IPS DF 19.7 (cell line): ENCODE results near the gene ACAT1.
"Not testable (repeated sequence)": the region's sequence is repeated elsewhere in the genome, so short reads cannot be mapped to it uniquely, and the experiment has no call there.

Experiments used
- DNase-seq: peaks from one replicate; pipeline ENCODE4 v3.0.0-alpha.2; 2013; ENCODE audit warnings: low read depth, low spot score

Gene ACAT1

DNA sequence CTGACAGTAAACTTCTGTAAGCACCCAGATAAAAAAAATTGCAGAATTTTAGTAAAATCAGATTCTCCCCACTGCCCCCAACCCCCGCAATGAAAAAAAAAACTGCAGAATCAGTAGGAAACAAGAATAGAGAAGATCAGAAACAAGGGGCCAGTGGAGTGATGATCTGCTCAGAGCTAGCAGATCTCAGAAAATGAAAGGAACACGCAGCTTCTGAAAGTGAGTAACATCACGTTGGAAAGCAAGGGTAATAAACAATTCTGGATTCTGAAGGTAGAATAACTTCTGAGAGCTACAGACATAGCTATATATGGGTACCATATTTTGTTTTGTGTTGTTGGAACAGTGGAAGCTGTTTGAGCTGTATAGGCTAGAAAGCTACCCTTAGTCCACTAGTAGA lies 23.2 kb downstream of the ACAT1 start:
- DNase-seq, result no peak

DNA sequence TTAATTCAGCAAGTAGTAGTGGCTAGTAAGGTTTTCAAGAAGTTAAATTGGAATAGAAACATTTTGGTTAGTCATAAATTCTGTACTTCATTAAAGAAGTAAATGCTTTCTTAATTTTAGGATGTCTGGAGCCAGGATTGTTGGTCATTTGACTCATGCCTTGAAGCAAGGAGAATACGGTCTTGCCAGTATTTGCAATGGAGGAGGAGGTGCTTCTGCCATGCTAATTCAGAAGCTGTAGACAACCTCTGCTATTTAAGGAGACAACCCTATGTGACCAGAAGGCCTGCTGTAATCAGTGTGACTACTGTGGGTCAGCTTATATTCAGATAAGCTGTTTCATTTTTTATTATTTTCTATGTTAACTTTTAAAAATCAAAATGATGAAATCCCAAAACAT lies 25.8 kb downstream of the ACAT1 start:
- DNase-seq, result no peak

DNA sequence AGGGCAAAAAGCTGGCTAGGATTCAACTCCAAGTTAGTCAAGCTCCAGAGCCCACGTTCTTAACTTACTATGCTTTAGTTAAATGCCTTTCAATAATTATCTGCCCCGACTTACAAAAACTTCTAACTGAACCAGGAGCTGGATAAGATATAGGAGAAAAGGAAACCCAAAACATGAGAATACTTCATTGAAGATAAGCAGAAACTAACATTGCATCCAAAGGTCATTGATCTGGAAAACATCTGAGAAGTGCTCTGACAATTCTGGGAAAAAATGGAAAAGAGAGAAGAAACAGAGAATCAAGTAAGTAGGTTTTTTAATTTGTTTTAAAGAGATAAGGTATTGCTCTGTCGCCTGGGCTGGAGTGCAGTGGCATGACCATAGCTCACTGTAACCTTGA lies 27.2 kb downstream of the ACAT1 start:
- no peak for DNase-seq

DNA sequence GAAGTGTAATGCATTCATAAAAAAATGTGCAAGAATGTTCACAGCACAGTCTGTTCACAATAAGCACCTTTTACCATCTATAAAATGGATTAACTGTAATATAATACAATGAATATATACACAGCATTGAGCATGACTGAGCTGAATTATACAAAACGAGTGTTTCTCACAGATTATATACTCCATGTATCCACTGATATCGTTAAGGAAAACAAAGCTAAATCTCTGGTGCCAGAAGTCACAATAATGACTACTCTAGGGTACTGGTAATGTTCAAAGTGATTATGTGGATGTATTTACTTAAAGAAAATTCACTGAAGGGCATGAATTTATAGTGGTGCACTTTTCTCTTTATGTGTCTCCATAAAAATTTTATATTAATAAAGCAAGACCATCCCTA lies 33.2 kb downstream of the ACAT1 start:
- no peak for DNase-seq

DNA sequence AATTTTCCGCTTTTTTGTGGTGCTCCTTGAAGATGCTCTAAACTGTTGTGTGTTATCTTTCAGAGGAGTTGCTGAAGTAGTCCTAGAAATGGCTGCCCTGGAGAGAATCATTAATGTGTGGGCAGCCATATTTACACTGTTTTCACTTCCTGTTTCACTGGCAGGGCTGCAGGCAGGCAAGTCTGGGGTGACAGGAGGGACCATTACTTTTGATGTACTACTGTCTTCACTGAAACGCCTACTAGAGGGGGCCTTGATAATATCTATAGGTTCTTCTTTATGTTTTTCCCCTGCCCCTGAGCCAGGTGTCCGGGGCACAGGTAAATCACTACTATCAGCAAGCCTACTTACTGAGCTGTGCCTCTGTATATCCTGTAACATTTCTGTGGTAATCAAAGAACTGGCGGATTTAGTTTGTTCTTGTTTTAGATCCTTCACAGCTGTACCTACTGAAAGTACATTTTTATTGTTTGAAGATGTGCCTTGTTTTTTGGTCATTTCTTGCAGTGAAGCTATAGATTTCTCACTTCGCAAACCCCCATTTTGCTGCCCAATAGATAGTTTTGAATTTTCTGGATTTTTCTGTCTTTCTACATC lies 39.7 kb downstream of the ACAT1 start:
- DNase-seq, result no peak

DNA sequence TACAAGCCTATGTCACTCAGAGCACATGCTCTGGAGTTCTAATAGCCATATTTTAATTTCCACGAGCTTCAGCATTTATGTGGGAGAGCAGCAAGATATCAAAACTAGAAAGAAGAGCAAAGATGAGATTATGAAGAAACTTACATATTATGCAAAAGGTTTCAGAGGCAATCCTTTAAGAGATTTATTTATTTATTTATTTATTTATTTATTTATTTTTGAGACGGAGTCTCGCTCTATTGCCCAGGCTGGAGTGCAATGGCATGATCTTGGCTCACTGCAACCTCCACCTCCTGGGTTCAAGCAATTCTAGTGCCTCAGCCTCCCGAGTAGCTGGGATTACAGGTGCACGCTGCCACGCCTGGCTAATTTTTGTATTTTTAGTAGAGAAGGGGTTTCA lies 41.5 kb downstream of the ACAT1 start:
- DNase-seq, result not testable (repeated sequence)

DNA sequence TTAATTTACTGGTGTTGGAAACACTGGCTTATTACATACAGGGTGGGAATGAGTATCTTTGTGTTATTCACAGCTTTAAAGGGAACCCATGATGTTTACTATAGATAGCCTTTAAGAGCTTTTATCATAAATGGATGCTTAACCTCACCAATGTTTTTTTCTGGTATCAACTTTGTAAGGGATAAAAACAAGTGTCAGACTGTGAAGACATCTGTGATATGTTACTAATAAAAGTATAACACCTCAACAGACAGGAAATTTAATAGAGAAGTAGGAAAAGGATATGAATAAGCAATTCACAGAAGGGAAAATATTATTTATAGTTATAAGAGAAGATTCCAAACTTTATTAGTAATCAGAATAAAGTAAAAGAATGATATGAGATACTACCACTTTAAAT lies 46.3 kb downstream of the ACAT1 start:
- DNase-seq, result no peak

DNA sequence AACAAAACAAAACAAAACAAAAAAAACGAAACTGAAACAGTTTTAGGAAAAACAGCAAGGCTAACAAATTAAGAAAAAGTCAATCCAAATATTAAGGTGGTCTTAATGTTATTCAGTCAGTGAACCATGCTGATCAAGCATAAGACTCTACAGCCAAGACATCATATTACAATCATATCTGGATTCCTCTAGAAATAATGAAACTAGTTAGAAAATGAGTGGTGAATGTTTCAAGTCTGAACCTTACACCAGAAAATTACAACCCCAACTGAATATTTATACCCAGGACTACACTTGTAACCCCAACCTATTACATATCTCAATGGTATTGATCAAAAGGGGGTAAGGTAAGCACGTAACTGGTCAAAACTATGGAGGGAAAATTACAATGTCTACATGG lies 48.8 kb downstream of the ACAT1 start:
- DNase-seq, result no peak

DNA sequence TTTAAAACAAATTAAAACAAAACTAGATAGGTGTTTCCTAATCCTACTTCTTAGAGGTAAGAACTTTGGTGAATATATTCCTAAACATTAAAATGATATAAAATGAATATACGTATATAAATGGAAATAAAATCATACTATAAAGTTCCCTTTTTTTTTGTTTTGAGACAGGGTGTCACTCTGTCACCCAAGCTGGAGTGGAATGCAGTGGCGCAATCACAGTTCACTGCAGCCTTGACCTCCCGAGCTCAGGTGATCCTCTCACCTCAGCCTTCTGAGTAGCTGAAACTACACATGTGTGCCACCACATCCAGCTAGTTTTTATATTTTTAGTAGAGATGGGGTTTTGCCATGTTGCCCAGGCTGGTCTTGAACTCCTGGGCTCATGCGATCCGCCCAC lies 56.2 kb downstream of the ACAT1 start:
- DNase-seq, result no peak

DNA sequence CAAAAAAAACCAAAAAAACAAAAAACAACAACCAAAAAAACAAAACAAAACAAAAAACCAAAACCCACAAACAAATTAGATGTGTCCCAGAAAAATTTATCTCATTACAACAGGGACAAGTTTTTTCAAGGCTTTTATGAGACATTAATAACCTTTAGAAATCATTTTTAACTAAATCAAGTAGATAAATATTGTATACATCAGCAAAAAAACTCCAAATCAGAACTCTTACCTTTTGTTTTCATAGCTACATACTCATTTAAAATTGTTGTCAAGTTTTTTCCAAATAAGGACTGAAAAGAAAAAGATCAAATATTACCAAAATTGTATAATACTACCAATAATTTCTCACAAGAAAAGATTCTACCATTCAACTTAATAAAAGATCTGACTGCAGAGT lies 72.4 kb downstream of the ACAT1 start:
- DNase-seq, result no peak

DNA sequence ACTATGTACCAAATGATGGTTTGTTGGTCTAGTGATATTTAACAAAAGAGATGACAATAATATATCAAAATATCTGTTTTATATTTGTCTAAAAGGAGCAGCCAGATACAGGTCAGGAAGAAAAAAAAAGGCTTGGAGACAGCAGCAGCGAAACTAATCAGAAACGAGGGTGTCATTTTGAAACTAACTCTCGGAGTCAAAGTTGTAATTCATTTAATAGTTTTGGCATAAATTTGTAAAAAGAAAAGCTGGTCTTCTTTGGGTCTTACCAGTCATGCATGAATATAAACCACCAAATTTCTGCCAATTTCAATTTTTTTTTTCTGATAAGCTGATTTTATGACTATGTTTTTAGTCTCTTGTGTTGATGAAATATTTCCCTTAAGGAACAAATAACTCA lies 75.5 kb downstream of the ACAT1 start:
- DNase-seq, result no peak
